Ishikawa (cell line): ENCODE measurements around the gene PCDHGB6.

ENCODE experiments used
- CEBPB ChIP-seq: IDR thresholded peaks from 2 replicates; pipeline ENCODE4 v1.6.1; 2012
- EGR1 ChIP-seq: IDR thresholded peaks from 2 replicates; pipeline ENCODE4 v1.6.1; 2012
- EP300 ChIP-seq: IDR thresholded peaks from 2 replicates; pipeline ENCODE4 v1.6.1; 2012; ENCODE audit warnings: borderline replicate concordance
- FOXM1 ChIP-seq: IDR thresholded peaks from 2 replicates; pipeline ENCODE4 v1.6.1; 2012; ENCODE audit warnings: low read depth, borderline replicate concordance
- TAF1 ChIP-seq: IDR thresholded peaks from 2 replicates; pipeline ENCODE4 v1.6.1; 2012; ENCODE audit warnings: low read depth, mild to moderate bottlenecking
- TEAD4 ChIP-seq: IDR thresholded peaks from 2 replicates; pipeline ENCODE4 v1.6.1; 2012
- YY1 ChIP-seq: IDR thresholded peaks from 2 replicates; pipeline ENCODE4 v1.6.1; 2012; ENCODE audit warnings: low read depth
- ZBTB7A ChIP-seq: IDR thresholded peaks from 2 replicates; pipeline ENCODE4 v1.6.1; 2012; ENCODE audit warnings: low read depth
- TF ChIP-seq, protein P1 (sequence below): IDR thresholded peaks from 2 replicates; pipeline ENCODE4 v1.6.1; 2012
- TF ChIP-seq, protein P2 (sequence below): IDR thresholded peaks from 2 replicates; pipeline ENCODE4 v1.6.1; 2012; ENCODE audit warnings: low read depth, mild to moderate bottlenecking

DNA sequence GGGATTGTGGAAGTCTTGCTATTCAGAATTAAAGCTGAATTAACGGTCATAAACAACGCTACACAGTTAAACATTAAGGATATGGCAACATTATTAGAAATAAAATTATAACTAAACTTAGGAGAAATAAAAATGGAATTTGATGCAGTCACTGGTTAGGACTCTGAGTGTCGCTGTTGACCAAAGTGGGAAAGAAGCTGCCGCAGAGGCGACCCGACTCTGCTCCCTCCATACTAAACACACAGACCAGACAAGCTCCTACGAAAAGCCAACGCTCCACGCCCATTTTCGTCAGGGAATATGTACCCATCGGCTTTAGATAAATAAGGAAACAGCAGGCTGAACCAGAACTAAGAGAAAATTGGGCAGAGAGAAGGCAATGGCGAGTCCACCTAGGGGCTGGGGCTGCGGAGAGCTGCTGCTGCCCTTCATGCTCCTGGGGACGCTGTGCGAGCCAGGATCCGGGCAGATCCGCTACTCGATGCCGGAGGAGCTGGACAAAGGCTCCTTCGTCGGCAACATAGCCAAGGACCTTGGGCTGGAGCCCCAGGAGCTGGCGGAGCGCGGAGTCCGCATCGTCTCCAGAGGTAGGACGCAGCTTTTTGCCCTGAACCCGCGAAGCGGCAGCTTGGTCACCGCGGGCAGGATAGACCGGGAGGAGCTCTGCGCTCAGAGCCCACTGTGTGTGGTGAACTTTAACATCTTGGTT is 43.7 kb upstream of the PCDHGB6 start, which contains the start of gene PCDHGA5:
- TF ChIP-seq, protein P1, sequence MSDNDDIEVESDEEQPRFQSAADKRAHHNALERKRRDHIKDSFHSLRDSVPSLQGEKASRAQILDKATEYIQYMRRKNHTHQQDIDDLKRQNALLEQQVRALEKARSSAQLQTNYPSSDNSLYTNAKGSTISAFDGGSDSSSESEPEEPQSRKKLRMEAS = no peak
- TF ChIP-seq, protein P2, sequence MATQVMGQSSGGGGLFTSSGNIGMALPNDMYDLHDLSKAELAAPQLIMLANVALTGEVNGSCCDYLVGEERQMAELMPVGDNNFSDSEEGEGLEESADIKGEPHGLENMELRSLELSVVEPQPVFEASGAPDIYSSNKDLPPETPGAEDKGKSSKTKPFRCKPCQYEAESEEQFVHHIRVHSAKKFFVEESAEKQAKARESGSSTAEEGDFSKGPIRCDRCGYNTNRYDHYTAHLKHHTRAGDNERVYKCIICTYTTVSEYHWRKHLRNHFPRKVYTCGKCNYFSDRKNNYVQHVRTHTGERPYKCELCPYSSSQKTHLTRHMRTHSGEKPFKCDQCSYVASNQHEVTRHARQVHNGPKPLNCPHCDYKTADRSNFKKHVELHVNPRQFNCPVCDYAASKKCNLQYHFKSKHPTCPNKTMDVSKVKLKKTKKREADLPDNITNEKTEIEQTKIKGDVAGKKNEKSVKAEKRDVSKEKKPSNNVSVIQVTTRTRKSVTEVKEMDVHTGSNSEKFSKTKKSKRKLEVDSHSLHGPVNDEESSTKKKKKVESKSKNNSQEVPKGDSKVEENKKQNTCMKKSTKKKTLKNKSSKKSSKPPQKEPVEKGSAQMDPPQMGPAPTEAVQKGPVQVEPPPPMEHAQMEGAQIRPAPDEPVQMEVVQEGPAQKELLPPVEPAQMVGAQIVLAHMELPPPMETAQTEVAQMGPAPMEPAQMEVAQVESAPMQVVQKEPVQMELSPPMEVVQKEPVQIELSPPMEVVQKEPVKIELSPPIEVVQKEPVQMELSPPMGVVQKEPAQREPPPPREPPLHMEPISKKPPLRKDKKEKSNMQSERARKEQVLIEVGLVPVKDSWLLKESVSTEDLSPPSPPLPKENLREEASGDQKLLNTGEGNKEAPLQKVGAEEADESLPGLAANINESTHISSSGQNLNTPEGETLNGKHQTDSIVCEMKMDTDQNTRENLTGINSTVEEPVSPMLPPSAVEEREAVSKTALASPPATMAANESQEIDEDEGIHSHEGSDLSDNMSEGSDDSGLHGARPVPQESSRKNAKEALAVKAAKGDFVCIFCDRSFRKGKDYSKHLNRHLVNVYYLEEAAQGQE = no peak
- TF ChIP-seq FOXM1 = no peak
- no peak for TF ChIP-seq ZBTB7A
- no peak for TF ChIP-seq YY1
- TF ChIP-seq TEAD4 = no peak
- no peak for TF ChIP-seq EGR1
- TF ChIP-seq CEBPB = no peak
- no peak for TF ChIP-seq EP300
- TF ChIP-seq TAF1 = no peak
